IMR-90 (cell line): Measurements from ENCODE around the gene ZSCAN5C. TPM values are rescaled to one million over a fixed set of nuclear protein-coding genes. Genes with fewer than 3 reads are reported as not detected.

Source experiments
- ATAC-seq: fragments of 200-7000 bp; cut with Tn5 transposase; 2 replicates; pipeline ENCODE4 v1.9.1; 2020; ENCODE audit warnings: low read depth, mild to moderate bottlenecking, moderate library complexity
- BruUV-seq: library from RNA; stranded (reverse); fragments of 400-500 nt; replicated peaks from 2 replicates; lab custom pipeline; 2021; lab: Mats Ljungman, UMichigan
- CTCF ChIA-PET: fragments of 300-600 bp; formaldehyde crosslinking; extraction: SDS; loops from one replicate; lab custom pipeline; 2021; ENCODE audit warnings: antibody characterized with exemption; lab: Yijun Ruan, JAX
- POLR2A ChIA-PET: fragments of 300-600 bp; sonication (Branson Sonifier 250); formaldehyde crosslinking; loops from one replicate; lab custom pipeline; 2022; ENCODE audit warnings: antibody characterized with exemption; ENCODE audit not compliant: unreplicated experiment; lab: Charles Lee
- DNase-seq: peaks from one replicate; pipeline ENCODE4 v3.0.0; 2013
- H2AFZ ChIP-seq: replicated peaks from 2 replicates; pipeline ENCODE3; 2013; ENCODE audit warnings: low read length, mild to moderate bottlenecking; ENCODE audit not compliant: poor library complexity
- H2AK5ac ChIP-seq: 2 replicates; pipeline ENCODE4 v1.6.1; 2013; ENCODE audit warnings: low read depth, low read length, inconsistent platforms
- H2AK9ac ChIP-seq: replicated peaks from 2 replicates; pipeline ENCODE3; 2013; ENCODE audit warnings: mild to moderate bottlenecking, low read depth, low read length, moderate library complexity; ENCODE audit not compliant: poor library complexity
- H2BK120ac ChIP-seq: 2 replicates; pipeline ENCODE4 v1.6.1; 2013; ENCODE audit warnings: low read depth, low read length, inconsistent platforms
- H2BK15ac ChIP-seq: 3 replicates; pipeline ENCODE4 v1.6.1; 2013; ENCODE audit warnings: low read depth, low read length, inconsistent platforms
- H2BK20ac ChIP-seq: 2 replicates; pipeline ENCODE4 v1.6.1; 2013; ENCODE audit warnings: low read depth, mild to moderate bottlenecking, inconsistent platforms, low read length, moderate library complexity
- H2BK5ac ChIP-seq: 2 replicates; pipeline ENCODE4 v1.6.1; 2013; ENCODE audit warnings: mild to moderate bottlenecking, low read depth, low read length, inconsistent platforms; ENCODE audit not compliant: poor library complexity, severe bottlenecking
- H3K14ac ChIP-seq: replicated peaks from 2 replicates; pipeline ENCODE4 v1.6.1; 2013; ENCODE audit warnings: low read depth, low read length, inconsistent platforms
- H3K18ac ChIP-seq: 2 replicates; pipeline ENCODE4 v1.6.1; 2013; ENCODE audit warnings: low read depth, low read length, control low read depth
- H3K23ac ChIP-seq: 2 replicates; pipeline ENCODE4 v1.6.1; 2013; ENCODE audit warnings: low read depth, low read length, inconsistent platforms
- H3K27ac ChIP-seq: 2 replicates; pipeline ENCODE4 v1.5.1; 2013; ENCODE audit warnings: mild to moderate bottlenecking, control low read depth, low read length; ENCODE audit not compliant: insufficient read depth
- H3K27me3 ChIP-seq: 2 replicates; pipeline ENCODE4 v1.6.1; 2013; ENCODE audit warnings: low read length; ENCODE audit not compliant: control insufficient read depth, insufficient read depth
- H3K36me3 ChIP-seq: 2 replicates; pipeline ENCODE4 v1.6.1; 2013; ENCODE audit warnings: low read length, mixed read lengths; ENCODE audit not compliant: control insufficient read depth, insufficient read depth
- H3K4ac ChIP-seq: 2 replicates; pipeline ENCODE4 v1.6.1; 2013; ENCODE audit warnings: low read depth, low read length, inconsistent platforms
- H3K4me1 ChIP-seq: 2 replicates; pipeline ENCODE4 v1.6.1; 2013; ENCODE audit warnings: low read length, mixed read lengths; ENCODE audit not compliant: control insufficient read depth, insufficient read depth
- H3K4me2 ChIP-seq: 2 replicates; pipeline ENCODE4 v1.6.1; 2013; ENCODE audit warnings: low read depth, mild to moderate bottlenecking, control low read depth, low read length, moderate library complexity
- H3K4me3 ChIP-seq: 2 replicates; pipeline ENCODE4 v1.5.1; 2013; ENCODE audit warnings: low read depth, mild to moderate bottlenecking, control low read depth, low read length, moderate library complexity; ENCODE audit not compliant: insufficient read depth
- H3K56ac ChIP-seq: 2 replicates; pipeline ENCODE4 v1.6.1; 2013; ENCODE audit warnings: low read length, inconsistent platforms; ENCODE audit not compliant: insufficient read depth; ENCODE audit errors: extremely low read depth
- H3K79me1 ChIP-seq, 2 experiments: 2 replicates each; pipeline ENCODE4 v1.6.1; 2013; ENCODE audit warnings: low read length in 2 of 2, inconsistent platforms in 1 of 2, low read depth in 1 of 2
- H3K9ac ChIP-seq: 2 replicates; pipeline ENCODE4 v1.6.1; 2013; ENCODE audit warnings: low read depth, low read length, control low read depth
- H3K9me1 ChIP-seq: 2 replicates; pipeline ENCODE4 v1.6.1; 2013; ENCODE audit warnings: low read length, inconsistent platforms; ENCODE audit not compliant: insufficient read depth
- H3K9me3 ChIP-seq: 2 replicates; pipeline ENCODE4 v1.6.1; 2013; ENCODE audit warnings: low read length; ENCODE audit not compliant: control insufficient read depth, insufficient read depth
- H4K20me1 ChIP-seq: 2 replicates; pipeline ENCODE4 v1.6.1; 2013; ENCODE audit warnings: low read length, inconsistent platforms; ENCODE audit not compliant: insufficient read depth
- H4K5ac ChIP-seq: 2 replicates; pipeline ENCODE4 v1.6.1; 2013; ENCODE audit warnings: mild to moderate bottlenecking, low read depth, low read length, control low read depth
- H4K8ac ChIP-seq, 2 experiments: 2 replicates each; pipeline ENCODE4 v1.6.1; 2013; ENCODE audit warnings: low read depth in 2 of 2, low read length in 2 of 2, control low read depth in 1 of 2, inconsistent platforms in 1 of 2
- H4K91ac ChIP-seq: 2 replicates; pipeline ENCODE4 v1.6.1; 2013; ENCODE audit warnings: low read depth, low read length, inconsistent platforms; ENCODE audit not compliant: insufficient read depth
- BHLHE40 ChIP-seq: fragments of 150-350 bp; IDR thresholded peaks from 2 replicates; pipeline ENCODE4 v1.6.1; 2016; ENCODE audit warnings: mild to moderate bottlenecking, low read depth, low read length
- CEBPB ChIP-seq: IDR thresholded peaks from 2 replicates; pipeline ENCODE4 v1.6.1; 2012; ENCODE audit warnings: low read depth, low read length, improper control_type of control experiment
- CHD1 ChIP-seq: IDR thresholded peaks from 2 replicates; pipeline ENCODE4 v1.6.1; 2012; ENCODE audit warnings: low read depth, low read length, improper control_type of control experiment
- FOS ChIP-seq: fragments of 150-350 bp; IDR thresholded peaks from 2 replicates; pipeline ENCODE4 v1.6.1; 2016; ENCODE audit warnings: low read depth, low read length
- MAFK ChIP-seq: IDR thresholded peaks from 2 replicates; pipeline ENCODE4 v1.6.1; 2012; ENCODE audit warnings: low read depth, low read length, improper control_type of control experiment
- MAZ ChIP-seq: IDR thresholded peaks from 2 replicates; pipeline ENCODE4 v1.6.1; 2012; ENCODE audit warnings: low read depth, mild to moderate bottlenecking, low read length, improper control_type of control experiment, moderate library complexity, borderline replicate concordance
- MXI1 ChIP-seq: IDR thresholded peaks from 2 replicates; pipeline ENCODE4 v1.6.1; 2012; ENCODE audit warnings: low read depth, mild to moderate bottlenecking, low read length, moderate library complexity, borderline replicate concordance
- NFE2L2 ChIP-seq: fragments of 150-350 bp; IDR thresholded peaks from 2 replicates; pipeline ENCODE4 v1.6.1; 2016; ENCODE audit warnings: low read depth, mild to moderate bottlenecking, low read length
- POLR2A ChIP-seq: IDR thresholded peaks from 2 replicates; pipeline ENCODE4 v1.6.1; 2012; ENCODE audit warnings: mild to moderate bottlenecking, low read depth, low read length
- RAD21 ChIP-seq: IDR thresholded peaks from 2 replicates; pipeline ENCODE4 v1.6.1; 2012; ENCODE audit warnings: low read length, improper control_type of control experiment
- RCOR1 ChIP-seq: IDR thresholded peaks from 2 replicates; pipeline ENCODE4 v1.6.1; 2012; ENCODE audit warnings: mild to moderate bottlenecking, low read length, improper control_type of control experiment; ENCODE audit not compliant: insufficient replicate concordance
- RFX5 ChIP-seq: IDR thresholded peaks from 2 replicates; pipeline ENCODE4 v1.8.0; 2012; ENCODE audit warnings: low read depth, mild to moderate bottlenecking, low read length, moderate library complexity
- SMC3 ChIP-seq: fragments of 150-350 bp; IDR thresholded peaks from 2 replicates; pipeline ENCODE4 v1.6.1; 2016; ENCODE audit warnings: low read depth, mild to moderate bottlenecking, antibody characterized with exemption, low read length, moderate library complexity
- WGBS, 2 experiments: methylation state at CpG; one replicate each; pipeline versions ENCODE4 v1.1.5 to v1.1.7; 2013; ENCODE audit warnings: missing lambda C conversion rate in 2 of 2; ENCODE audit not compliant: insufficient read length in 1 of 2; ENCODE audit errors: extremely low coverage in 2 of 2; 5-methylcytosine and 5-hydroxymethylcytosine counted together
- dilution Hi-C: fragments of 300-500 bp; cut with HindIII; formaldehyde crosslinking; loops from one replicate; pipeline ENCODE4 v1.14.3; 2018; ENCODE audit warnings: low sequenced_read_pairs; ENCODE audit not compliant: unreplicated experiment
- in situ Hi-C: fragments of 300-500 bp; cut with MboI; formaldehyde crosslinking; loops from 3 replicates; pipeline ENCODE4 v1.14.3; 2019; ENCODE audit warnings: low sequenced_read_pairs, inconsistent platforms, mixed read lengths
- intact Hi-C: fragments of 100-400 bp; cut with micrococcal nuclease; formaldehyde crosslinking; loops from 2 replicates; pipeline ENCODE4 v1.10.0; 2022
- polyA plus RNA-seq, 3 experiments: library from polyadenylated mRNA; depleted of rRNA; stranded (reverse); fragments of >200 nt; gene quantifications; 2 replicates each; pipeline ENCODE4 v1.2.3, GENCODE V29; 2012; ENCODE audit warnings: low replicate concordance in 1 of 3
- total RNA-seq: library from RNA; depleted of rRNA; stranded (reverse); fragments of >200 nt; gene quantifications from 2 replicates; pipeline ENCODE4 v1.2.3, GENCODE V29; 2012
- TF ChIP-seq, protein P1 (sequence below): conservative IDR thresholded peaks from 2 replicates; pipeline ENCODE4 v1.5.1; 2012; ENCODE audit warnings: mild to moderate bottlenecking, low read depth, low read length, improper control_type of control experiment
- TF ChIP-seq, protein P2 (sequence below): fragments of 150-350 bp; IDR thresholded peaks from 2 replicates; pipeline ENCODE4 v1.6.1; 2016; ENCODE audit warnings: low read depth, mild to moderate bottlenecking, low read length, moderate library complexity, borderline replicate concordance
- TF ChIP-seq, protein P3 (sequence below): fragments of 150-350 bp; IDR thresholded peaks from 2 replicates; pipeline ENCODE4 v1.6.1; 2017; ENCODE audit warnings: mild to moderate bottlenecking, antibody characterized with exemption, low read length, low read depth

Gene ZSCAN5C
- total and polyA plus RNA-seq, 2 of the 4 experiments (the other 2 are of a cell fraction) = not detected

DNA sequence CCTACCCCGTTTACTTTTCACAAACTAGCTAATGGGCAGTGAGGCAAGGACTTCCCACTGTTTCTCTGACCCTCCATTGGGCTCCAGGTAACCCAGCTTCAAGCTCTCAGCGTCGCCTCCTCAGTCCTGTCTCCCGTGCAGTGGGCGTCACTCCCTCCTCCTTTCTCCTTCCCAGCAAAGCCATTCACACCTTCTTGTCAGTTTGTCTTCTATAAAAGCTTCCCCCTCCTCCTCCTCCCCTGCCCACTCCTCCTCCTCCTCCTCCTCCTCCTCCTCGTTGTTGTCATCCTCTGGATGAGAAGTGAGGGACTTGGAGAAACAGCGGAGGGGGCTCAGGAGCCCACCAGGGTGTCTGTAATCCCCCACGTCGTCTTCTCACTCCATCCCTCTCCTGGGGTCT is 28.0 kb upstream of the ZSCAN5C start:
- intact Hi-C loops (loop anchor here (10.0 kb wide), 1 partner anchor 141 kb away; the partner anchor contains the start of gene ZSCAN5A), in situ Hi-C loops (no loop called here), dilution Hi-C loops (no loop called here)
- Histone ChIP-seq H3K14ac (no peak overlapping the region), H3K27me3 (peaks cover 9% of the 10 kb centered on the region; the same call in 1 of the 2 replicates), H3K79me1 (no peaks in the 10 kb centered on the region), H3K4me3 (no peak overlapping the region), H2BK20ac (no peak overlapping the region), H3K9me1 (no peaks in the 10 kb centered on the region), H2AK5ac (no peak overlapping the region), H3K9me3 (no peaks in the 10 kb centered on the region), H4K8ac (no peak overlapping the region), H3K56ac (no peak overlapping the region), H4K5ac (no peak overlapping the region), H2AFZ (no peak overlapping the region), H3K4me1 (no peaks in the 10 kb centered on the region), H3K4me2 (no peak overlapping the region), H3K4ac (no peak overlapping the region), H3K18ac (no peak overlapping the region), H4K20me1 (no peaks in the 10 kb centered on the region), H2BK15ac (no peak overlapping the region), H3K9ac (no peak overlapping the region), H2BK5ac (no peak overlapping the region), H3K36me3 (no peaks in the 10 kb centered on the region), H2AK9ac (no peak overlapping the region), H3K27ac (no peak overlapping the region), H4K91ac (no peak overlapping the region), H2BK120ac (no peak overlapping the region), H3K23ac (no peak overlapping the region)
- no peak for TF ChIP-seq SMC3
- TF ChIP-seq RAD21 = no peak
- no peak for TF ChIP-seq MAZ
- no peak for TF ChIP-seq RFX5
- no peak for TF ChIP-seq MAFK
- no peak for TF ChIP-seq BHLHE40
- no peak for TF ChIP-seq CHD1
- TF ChIP-seq NFE2L2 = no peak
- TF ChIP-seq, protein P1, sequence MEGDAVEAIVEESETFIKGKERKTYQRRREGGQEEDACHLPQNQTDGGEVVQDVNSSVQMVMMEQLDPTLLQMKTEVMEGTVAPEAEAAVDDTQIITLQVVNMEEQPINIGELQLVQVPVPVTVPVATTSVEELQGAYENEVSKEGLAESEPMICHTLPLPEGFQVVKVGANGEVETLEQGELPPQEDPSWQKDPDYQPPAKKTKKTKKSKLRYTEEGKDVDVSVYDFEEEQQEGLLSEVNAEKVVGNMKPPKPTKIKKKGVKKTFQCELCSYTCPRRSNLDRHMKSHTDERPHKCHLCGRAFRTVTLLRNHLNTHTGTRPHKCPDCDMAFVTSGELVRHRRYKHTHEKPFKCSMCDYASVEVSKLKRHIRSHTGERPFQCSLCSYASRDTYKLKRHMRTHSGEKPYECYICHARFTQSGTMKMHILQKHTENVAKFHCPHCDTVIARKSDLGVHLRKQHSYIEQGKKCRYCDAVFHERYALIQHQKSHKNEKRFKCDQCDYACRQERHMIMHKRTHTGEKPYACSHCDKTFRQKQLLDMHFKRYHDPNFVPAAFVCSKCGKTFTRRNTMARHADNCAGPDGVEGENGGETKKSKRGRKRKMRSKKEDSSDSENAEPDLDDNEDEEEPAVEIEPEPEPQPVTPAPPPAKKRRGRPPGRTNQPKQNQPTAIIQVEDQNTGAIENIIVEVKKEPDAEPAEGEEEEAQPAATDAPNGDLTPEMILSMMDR = no peak
- TF ChIP-seq MXI1 = no peak
- TF ChIP-seq FOS = no peak
- TF ChIP-seq RCOR1 = no peak
- TF ChIP-seq POLR2A = no peak
- no peak for TF ChIP-seq CEBPB
- TF ChIP-seq, protein P2, sequence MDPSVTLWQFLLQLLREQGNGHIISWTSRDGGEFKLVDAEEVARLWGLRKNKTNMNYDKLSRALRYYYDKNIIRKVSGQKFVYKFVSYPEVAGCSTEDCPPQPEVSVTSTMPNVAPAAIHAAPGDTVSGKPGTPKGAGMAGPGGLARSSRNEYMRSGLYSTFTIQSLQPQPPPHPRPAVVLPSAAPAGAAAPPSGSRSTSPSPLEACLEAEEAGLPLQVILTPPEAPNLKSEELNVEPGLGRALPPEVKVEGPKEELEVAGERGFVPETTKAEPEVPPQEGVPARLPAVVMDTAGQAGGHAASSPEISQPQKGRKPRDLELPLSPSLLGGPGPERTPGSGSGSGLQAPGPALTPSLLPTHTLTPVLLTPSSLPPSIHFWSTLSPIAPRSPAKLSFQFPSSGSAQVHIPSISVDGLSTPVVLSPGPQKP = no peak
- TF ChIP-seq, protein P3, sequence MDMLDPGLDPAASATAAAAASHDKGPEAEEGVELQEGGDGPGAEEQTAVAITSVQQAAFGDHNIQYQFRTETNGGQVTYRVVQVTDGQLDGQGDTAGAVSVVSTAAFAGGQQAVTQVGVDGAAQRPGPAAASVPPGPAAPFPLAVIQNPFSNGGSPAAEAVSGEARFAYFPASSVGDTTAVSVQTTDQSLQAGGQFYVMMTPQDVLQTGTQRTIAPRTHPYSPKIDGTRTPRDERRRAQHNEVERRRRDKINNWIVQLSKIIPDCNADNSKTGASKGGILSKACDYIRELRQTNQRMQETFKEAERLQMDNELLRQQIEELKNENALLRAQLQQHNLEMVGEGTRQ = no peak
- no peak for DNase-seq
- 0% methylated on average over 3 of the region's 9 CpGs; no CpG with 5 or more reads in 1 of the 2 experiments for WGBS, 2 experiments
- ChIA-PET POLR2A (no interaction called here), CTCF (interaction anchor here (1.2 kb wide), 1 partner anchor 97 kb away, joined by 4 read pairs; no protein-coding TSS in a partner anchor)
- no peak for ATAC-seq
- BruUV-seq = no TSS peak
